Measurements from ENCODE around the gene SLC17A1.
"Not testable (repeated sequence)": the region's sequence is repeated elsewhere in the genome, so short reads cannot be mapped to it uniquely, and the experiment has no call there.

The SLC17A1 gene

GRCh38 chr6:25754535-25754934 lies 77.3 kb downstream of the SLC17A1 start, which contains the start of gene SLC17A4:
TSS of gene SLC17A4 (plus strand) at chr6:25754742. CDS start at chr6:25761963, 7,221 bp downstream.
- no peak for DNase-seq

GRCh38 chr6:25753079-25753478 lies 78.8 kb downstream of the SLC17A1 start:
- DNase-seq = no peak

GRCh38 chr6:25750906-25751305 lies 80.9 kb downstream of the SLC17A1 start:
- no peak for DNase-seq

GRCh38 chr6:25749837-25750236 lies 82.0 kb downstream of the SLC17A1 start:
- no peak for DNase-seq

GRCh38 chr6:25748601-25749517 lies 83.0 kb downstream of the SLC17A1 start:
- DNase-seq = not testable (repeated sequence)

- DNase-seq = no peak
These were observed 83.8 kb downstream of the SLC17A1 start for GRCh38 chr6:25748049-25748448.

GRCh38 chr6:25747477-25747876 lies 84.4 kb downstream of the SLC17A1 start:
- no peak for DNase-seq

GRCh38 chr6:25746968-25747367 lies 84.9 kb downstream of the SLC17A1 start:
- DNase-seq = no peak

- DNase-seq = no peak
These were observed 86.0 kb downstream of the SLC17A1 start for GRCh38 chr6:25745836-25746235.

GRCh38 chr6:25743868-25744267 lies 88.0 kb downstream of the SLC17A1 start:
- no peak for DNase-seq

- no peak for DNase-seq
These were observed 96.6 kb downstream of the SLC17A1 start for GRCh38 chr6:25735261-25735660.
